ENCODE results near the gene CYSRT1. TPM values are rescaled to one million over a fixed set of nuclear protein-coding genes. Genes with fewer than 3 reads are reported as not detected.

The CYSRT1 gene
- total RNA-seq, 1 donor from 2014 or later = not detected

GRCh38 chr9:137273611-137274320 is 48.8 kb downstream of the CYSRT1 start:
- Mint-ChIP-seq H3K4me3 (no peak overlapping the region), H3K27ac (no peak overlapping the region), H3K27me3 (ENCODE audit: insufficient read depth, low read depth) (peaks cover 8% of the 10 kb centered on the region), H3K9me3 (no peaks in the 10 kb centered on the region), H3K4me1 (peaks cover 14% of the 10 kb centered on the region), H3K36me3 (peaks cover 5% of the 10 kb centered on the region)
- H3K27me3 ChIP-seq = peaks cover 11% of the 10 kb centered on the region
- peaks cover 21% of the 10 kb centered on the region for H3K4me1 ChIP-seq
- H3K9ac ChIP-seq = no peak overlapping the region
- no peaks in the 10 kb centered on the region for H4K20me1 ChIP-seq (ENCODE audit: low read depth)
- no peak overlapping the region for H3K4me3 ChIP-seq
- no peak overlapping the region for H3K27ac ChIP-seq
- DNase-seq (ENCODE audit: low spot score) = no peak
- no peak overlapping the region for H2AFZ ChIP-seq (replicated peaks)
- no peaks in the 10 kb centered on the region for H3K36me3 ChIP-seq
- H3K9me3 ChIP-seq (ENCODE audit: low read depth) = no peaks in the 10 kb centered on the region
- no peak overlapping the region for H3K4me2 ChIP-seq
- TF ChIP-seq EZH2 (IDR thresholded peaks at IDR 0.05) = no peak
- TF ChIP-seq EZH2phosphoT487 (IDR thresholded peaks at IDR 0.05) = no peak
- TF ChIP-seq CTCF (IDR thresholded peaks at IDR 0.05) = no peak
- peaks cover 17% of the 10 kb centered on the region for H3F3A ChIP-seq (ENCODE audit: low read depth)
- H3K79me2 ChIP-seq (ENCODE audit: low read depth) = no peaks in the 10 kb centered on the region

GRCh38 chr9:137275203-137275587 is 50.2 kb downstream of the CYSRT1 start:
- H3K27me3 Mint-ChIP-seq (ENCODE audit: insufficient read depth, low read depth) = peaks cover 8% of the 10 kb centered on the region
- peaks cover 14% of the 10 kb centered on the region for H3K4me1 Mint-ChIP-seq
- no peaks in the 10 kb centered on the region for H3K9me3 ChIP-seq (ENCODE audit: low read depth)
- H3K36me3 Mint-ChIP-seq = no peaks in the 10 kb centered on the region
- H2AFZ ChIP-seq (replicated peaks) = no peak overlapping the region
- no peak for DNase-seq (ENCODE audit: low spot score)
- H4K20me1 ChIP-seq (ENCODE audit: low read depth) = no peaks in the 10 kb centered on the region
- H3K27ac ChIP-seq = no peak overlapping the region
- peaks cover 17% of the 10 kb centered on the region for H3F3A ChIP-seq (ENCODE audit: low read depth)
- H3K27ac Mint-ChIP-seq = no peak overlapping the region
- H3K4me3 ChIP-seq = no peak overlapping the region
- H3K9me3 Mint-ChIP-seq = no peaks in the 10 kb centered on the region
- TF ChIP-seq CTCF (IDR thresholded peaks at IDR 0.05) (no peak), EZH2 (IDR thresholded peaks at IDR 0.05) (no peak), EZH2phosphoT487 (IDR thresholded peaks at IDR 0.05) (no peak)
- H3K4me3 Mint-ChIP-seq = no peak overlapping the region
- H3K36me3 ChIP-seq = no peaks in the 10 kb centered on the region
- no peak overlapping the region for H3K4me2 ChIP-seq
- no peak overlapping the region for H3K9ac ChIP-seq
- H3K4me1 ChIP-seq = peaks cover 21% of the 10 kb centered on the region
- H3K79me2 ChIP-seq (ENCODE audit: low read depth) = no peaks in the 10 kb centered on the region
- H3K27me3 ChIP-seq = peaks cover 23% of the 10 kb centered on the region

Other genes starting within 250 kb of the CYSRT1 start
- gene PTGDS, start 247.7 kb upstream of the CYSRT1 start, total RNA-seq (ENCODE audit: low replicate concordance) = not detected in 2 replicates
- gene LCNL1, start 242.2 kb upstream of the CYSRT1 start, total RNA-seq (ENCODE audit: low replicate concordance) = 0.09 TPM in 1 of 2 replicates, not detected in the other
- gene PAXX, start 232.8 kb upstream of the CYSRT1 start, total RNA-seq (ENCODE audit: low replicate concordance) = 31.5 and 79.6 TPM in 2 replicates
- gene CLIC3, start 228.6 kb upstream of the CYSRT1 start, total RNA-seq (ENCODE audit: low replicate concordance) = not detected in 2 replicates
- gene ABCA2, start 196.9 kb upstream of the CYSRT1 start, total RNA-seq (ENCODE audit: low replicate concordance) = 2.7 and 19.7 TPM in 2 replicates
- gene FUT7, start 193.1 kb upstream of the CYSRT1 start, total RNA-seq (ENCODE audit: low replicate concordance) = not detected in 2 replicates
- gene NPDC1, start 179.0 kb upstream of the CYSRT1 start, total RNA-seq (ENCODE audit: low replicate concordance) = 3.8 and 31.3 TPM in 2 replicates
- gene ENTPD2, start 171.1 kb upstream of the CYSRT1 start, total RNA-seq (ENCODE audit: low replicate concordance) = not detected in 2 replicates
- gene SAPCD2, start 154.6 kb upstream of the CYSRT1 start, total RNA-seq (ENCODE audit: low replicate concordance) = 5.7 and 27.7 TPM in 2 replicates
- gene UAP1L1, start 147.7 kb upstream of the CYSRT1 start, total RNA-seq (ENCODE audit: low replicate concordance) = 0.12 and 0.51 TPM in 2 replicates
- gene MAN1B1, start 138.2 kb upstream of the CYSRT1 start, total RNA-seq (ENCODE audit: low replicate concordance) = 24.6 and 43.5 TPM in 2 replicates
- gene DPP7, start 110.4 kb upstream of the CYSRT1 start, total RNA-seq (ENCODE audit: low replicate concordance) = 2.6 and 24.3 TPM in 2 replicates
- 0.03 TPM in 1 of 2 replicates, not detected in the other for gene GRIN1, start 86.0 kb upstream of the CYSRT1 start, total RNA-seq (ENCODE audit: low replicate concordance)
- gene LRRC26, start 55.1 kb upstream of the CYSRT1 start, total RNA-seq (ENCODE audit: low replicate concordance) = 0.59 TPM in 1 of 2 replicates, not detected in the other
- gene TMEM210, start 53.1 kb upstream of the CYSRT1 start, total RNA-seq (ENCODE audit: low replicate concordance) = not detected in 2 replicates
- gene ANAPC2, start 36.6 kb upstream of the CYSRT1 start, total RNA-seq (ENCODE audit: low replicate concordance) = 18.9 and 30.9 TPM in 2 replicates
- gene SSNA1, start 36.5 kb upstream of the CYSRT1 start, total RNA-seq (ENCODE audit: low replicate concordance) = 27.9 and 69.8 TPM in 2 replicates
- gene TPRN, start 24.4 kb upstream of the CYSRT1 start, total RNA-seq (ENCODE audit: low replicate concordance) = 3.4 and 9.1 TPM in 2 replicates
- 21.6 and 43.7 TPM in 2 replicates for gene TMEM203, start 19.5 kb upstream of the CYSRT1 start, total RNA-seq (ENCODE audit: low replicate concordance)
- 5.1 and 20.5 TPM in 2 replicates for gene NDOR1, start 19.5 kb upstream of the CYSRT1 start, total RNA-seq (ENCODE audit: low replicate concordance)
- gene RNF208, start 2.9 kb upstream of the CYSRT1 start, total RNA-seq (ENCODE audit: low replicate concordance) = 0.77 and 0.84 TPM in 2 replicates
- gene RNF224, start 2.3 kb downstream of the CYSRT1 start, total RNA-seq (ENCODE audit: low replicate concordance) = not detected in 2 replicates
- not detected in 2 replicates for gene SLC34A3, start 5.7 kb downstream of the CYSRT1 start, total RNA-seq (ENCODE audit: low replicate concordance)
- gene TUBB4B, start 16.1 kb downstream of the CYSRT1 start, total RNA-seq (ENCODE audit: low replicate concordance) = 183 and 367 TPM in 2 replicates
- gene STPG3, start 26.1 kb downstream of the CYSRT1 start, total RNA-seq (ENCODE audit: low replicate concordance) = not detected in 2 replicates
- gene NELFB, start 30.2 kb downstream of the CYSRT1 start, total RNA-seq (ENCODE audit: low replicate concordance) = 35.2 and 76.1 TPM in 2 replicates
- gene TOR4A, start 52.6 kb downstream of the CYSRT1 start, total RNA-seq (ENCODE audit: low replicate concordance) = 0.39 and 2.8 TPM in 2 replicates
- 20.7 and 25.2 TPM in 2 replicates for gene NRARP, start 77.1 kb downstream of the CYSRT1 start, total RNA-seq (ENCODE audit: low replicate concordance)
- gene EXD3, start 198.0 kb downstream of the CYSRT1 start, total RNA-seq (ENCODE audit: low replicate concordance) = 4.7 and 25.1 TPM in 2 replicates
- gene NOXA1, start 198.2 kb downstream of the CYSRT1 start, total RNA-seq (ENCODE audit: low replicate concordance) = 0.39 and 0.65 TPM in 2 replicates
- gene ENTPD8, start 216.2 kb downstream of the CYSRT1 start, total RNA-seq (ENCODE audit: low replicate concordance) = not detected in 2 replicates
- 17.1 and 62.0 TPM in 2 replicates for gene NSMF, start 234.2 kb downstream of the CYSRT1 start, total RNA-seq (ENCODE audit: low replicate concordance)

Measured in neural progenitor cell (in vitro differentiated cells).